ENCODE data around the gene GALNTL6. TPM values are rescaled to one million over a fixed set of nuclear protein-coding genes. Genes with fewer than 3 reads are reported as not detected.

GALNTL6 gene
- total and polyA plus RNA-seq, 8 donors = 0.13 to 0.41 (median 0.21) TPM; not detected in 4

- Histone ChIP-seq H3K36me3 (no peaks in the 10 kb centered on the region), H3K4me1 (no peaks in the 10 kb centered on the region), H3K27me3 (no peaks in the 10 kb centered on the region), H3K9me3 (no peaks in the 10 kb centered on the region), H3K4me3 (no peak overlapping the region), H3K27ac (no peak overlapping the region)
- DNase-seq = no peak
- TF ChIP-seq, protein P1, sequence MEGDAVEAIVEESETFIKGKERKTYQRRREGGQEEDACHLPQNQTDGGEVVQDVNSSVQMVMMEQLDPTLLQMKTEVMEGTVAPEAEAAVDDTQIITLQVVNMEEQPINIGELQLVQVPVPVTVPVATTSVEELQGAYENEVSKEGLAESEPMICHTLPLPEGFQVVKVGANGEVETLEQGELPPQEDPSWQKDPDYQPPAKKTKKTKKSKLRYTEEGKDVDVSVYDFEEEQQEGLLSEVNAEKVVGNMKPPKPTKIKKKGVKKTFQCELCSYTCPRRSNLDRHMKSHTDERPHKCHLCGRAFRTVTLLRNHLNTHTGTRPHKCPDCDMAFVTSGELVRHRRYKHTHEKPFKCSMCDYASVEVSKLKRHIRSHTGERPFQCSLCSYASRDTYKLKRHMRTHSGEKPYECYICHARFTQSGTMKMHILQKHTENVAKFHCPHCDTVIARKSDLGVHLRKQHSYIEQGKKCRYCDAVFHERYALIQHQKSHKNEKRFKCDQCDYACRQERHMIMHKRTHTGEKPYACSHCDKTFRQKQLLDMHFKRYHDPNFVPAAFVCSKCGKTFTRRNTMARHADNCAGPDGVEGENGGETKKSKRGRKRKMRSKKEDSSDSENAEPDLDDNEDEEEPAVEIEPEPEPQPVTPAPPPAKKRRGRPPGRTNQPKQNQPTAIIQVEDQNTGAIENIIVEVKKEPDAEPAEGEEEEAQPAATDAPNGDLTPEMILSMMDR (IDR thresholded peaks at IDR 0.05) = no peak
- whole genome bisulfite sequencing, 2 donors = 75 to 85% methylated on average over 4 of the region's 4 CpGs
- no peak for ATAC-seq
- intact Hi-C loops (cut with DNase I) = no loop called here
- no peak for FAIRE-seq
These were observed 1053.2 kb downstream of the GALNTL6 start for GRCh38 chr4:172866421-172866820.

- ATAC-seq = no peak
- 51 to 59% methylated on average over 2 of the region's 2 CpGs for WGBS, 2 donors
- Histone ChIP-seq H3K27ac (no peak overlapping the region), H3K4me1 (no peaks in the 10 kb centered on the region), H3K4me3 (no peak overlapping the region), H3K9me3 (no peaks in the 10 kb centered on the region), H3K27me3 (no peaks in the 10 kb centered on the region), H3K36me3 (no peaks in the 10 kb centered on the region)
- intact Hi-C loops (cut with DNase I) = no loop called here
- DNase-seq = no peak
- FAIRE-seq = no peak
- TF ChIP-seq, protein P1 (IDR thresholded peaks at IDR 0.05) = no peak
These were observed 1054.6 kb downstream of the GALNTL6 start for GRCh38 chr4:172867835-172868234.

GRCh38 chr4:172868271-172868670 is 1055.1 kb downstream of the GALNTL6 start:
- DNase-seq = no peak
- WGBS, 2 donors = 46 to 63% methylated on average over 1 of the region's 1 CpG

GRCh38 chr4:172869621-172870268 is 1056.5 kb downstream of the GALNTL6 start:
- no peak overlapping the region for H3K4me3 ChIP-seq
- 79 to 87% methylated on average over 1 of the region's 1 CpG for WGBS, 2 donors
- ATAC-seq = no peak
- DNase-seq = no peak
- intact Hi-C loops (cut with DNase I) = no loop called here
- no peak for FAIRE-seq
- no peaks in the 10 kb centered on the region for H3K36me3 ChIP-seq
- TF ChIP-seq, protein P1 (IDR thresholded peaks at IDR 0.05) = no peak
- H3K4me1 ChIP-seq = no peaks in the 10 kb centered on the region
- H3K9me3 ChIP-seq = no peaks in the 10 kb centered on the region
- H3K27me3 ChIP-seq = no peaks in the 10 kb centered on the region
- H3K27ac ChIP-seq = no peak overlapping the region

More at GRCh38 chr4:172868271-172868670, 1055.1 kb downstream of the GALNTL6 start:
- no peaks in the 10 kb centered on the region for H3K4me1 ChIP-seq
- H3K27me3 ChIP-seq = no peaks in the 10 kb centered on the region
- TF ChIP-seq, protein P1 (IDR thresholded peaks at IDR 0.05) = no peak
- H3K27ac ChIP-seq = no peak overlapping the region
- H3K4me3 ChIP-seq = no peak overlapping the region
- H3K36me3 ChIP-seq = no peaks in the 10 kb centered on the region
- FAIRE-seq (no peak), ATAC-seq (no peak)
- intact Hi-C loops (cut with DNase I) = no loop called here
- no peaks in the 10 kb centered on the region for H3K9me3 ChIP-seq

GRCh38 chr4:172871381-172871780 is 1058.2 kb downstream of the GALNTL6 start:
- DNase-seq (no peak), ATAC-seq (no peak), FAIRE-seq (no peak)
- Histone ChIP-seq H3K36me3 (no peaks in the 10 kb centered on the region), H3K4me1 (no peaks in the 10 kb centered on the region), H3K9me3 (no peaks in the 10 kb centered on the region), H3K27me3 (no peaks in the 10 kb centered on the region), H3K4me3 (no peak overlapping the region), H3K27ac (no peak overlapping the region)
- TF ChIP-seq, protein P1 (IDR thresholded peaks at IDR 0.05) = no peak
- intact Hi-C loops (cut with DNase I) = no loop called here

Measured in pancreas (tissue), 10 donors.